ENCODE results near the gene IMPG2.

GRCh38 chr3:101292027-101292426 lies 28.3 kb downstream of the IMPG2 start:
- no peak for TF ChIP-seq CTCF (IDR thresholded peaks at IDR 0.05; ENCODE audit: insufficient read depth, low read depth, low read length)
- no peak for TF ChIP-seq EZH2 (IDR thresholded peaks at IDR 0.05; ENCODE audit: insufficient read depth, low read length)

All from astrocyte (in vitro differentiated cells and primary cell).